A549 (cell line): ENCODE data around the gene ENTPD8.

Source experiments
- CTCF ChIP-seq: fragments of >200 bp; sonication (Bioruptor Twin); formaldehyde crosslinking; IDR thresholded peaks from 3 replicates; pipeline ENCODE4 v1.5.1; 2016
- HOXB13 ChIP-seq: fragments of 250-450 bp; sonication (Bioruptor Pico); IDR thresholded peaks from 2 replicates; pipeline ENCODE4 v1.5.0; 2020; ENCODE audit warnings: low read depth, mild to moderate bottlenecking, moderate library complexity

GRCh38 chr9:137396227-137396626 is 44.9 kb downstream of the ENTPD8 start:
- TF ChIP-seq CTCF (no peak), HOXB13 (CRISPR knock-in tag) (no peak)
